VCaP (cell line): Measurements from ENCODE around the gene PDS5B.
"Not testable (repeated sequence)": the region's sequence is repeated elsewhere in the genome, so short reads cannot be mapped to it uniquely, and the experiment has no call there.

Source experiments
- H3K27ac ChIP-seq: fragments of 450-650 bp; 2 replicates; pipeline ENCODE4 v1.5.1; 2017
- CTCF ChIP-seq: fragments of 450-650 bp; conservative IDR thresholded peaks from 2 replicates; pipeline ENCODE4 v1.5.1; 2017; ENCODE audit warnings: mild to moderate bottlenecking, moderate library complexity

Gene PDS5B

GRCh38 chr13:32549788-32550187 is 36.5 kb upstream of the PDS5B start:
- H3K27ac ChIP-seq = no peak overlapping the region
- TF ChIP-seq CTCF = no peak

- H3K27ac ChIP-seq = no peak overlapping the region
- TF ChIP-seq CTCF = no peak
These were observed 32.5 kb upstream of the PDS5B start for GRCh38 chr13:32553720-32554119.

- no peak for TF ChIP-seq CTCF
- H3K27ac ChIP-seq = no peak overlapping the region
These were observed 30.6 kb upstream of the PDS5B start for GRCh38 chr13:32555613-32556012.

- H3K27ac ChIP-seq = not testable (repeated sequence)
These were observed 25.4 kb upstream of the PDS5B start for GRCh38 chr13:32560842-32561241.

- not testable (repeated sequence) for H3K27ac ChIP-seq
These were observed 10.6 kb upstream of the PDS5B start for GRCh38 chr13:32575687-32576086.

GRCh38 chr13:32577032-32577431 is 9.2 kb upstream of the PDS5B start:
- no peak for TF ChIP-seq CTCF
- H3K27ac ChIP-seq = no peak overlapping the region

- H3K27ac ChIP-seq = no peak overlapping the region
- peak; percentile 76 for TF ChIP-seq CTCF
These were observed 5.0 kb upstream of the PDS5B start for GRCh38 chr13:32581177-32581786.

- H3K27ac ChIP-seq = no peak overlapping the region
- no peak for TF ChIP-seq CTCF
These were observed 4.0 kb upstream of the PDS5B start for GRCh38 chr13:32582281-32582680.

GRCh38 chr13:32582991-32583390 is 3.3 kb upstream of the PDS5B start:
- H3K27ac ChIP-seq = no peak overlapping the region
- no peak for TF ChIP-seq CTCF
